ENCODE measurements around the gene MLANA.
A peak's percentile ranks its signal among the peaks of the same experiment; 100 is the strongest.

The MLANA gene

GRCh38 chr9:5908918-5909317, 18.2 kb downstream of the MLANA start:
- DNase-seq: no peak

GRCh38 chr9:5909976-5910375, 19.3 kb downstream of the MLANA start:
- DNase-seq: peak; percentile 15

- DNase-seq: no peak
These were observed 19.8 kb downstream of the MLANA start for GRCh38 chr9:5910413-5911057.

GRCh38 chr9:5915438-5915837, 24.7 kb downstream of the MLANA start:
- no peak for DNase-seq

- DNase-seq: no peak
These were observed 26.6 kb downstream of the MLANA start for GRCh38 chr9:5917273-5917672.

- no peak for DNase-seq
These were observed 27.2 kb downstream of the MLANA start for GRCh38 chr9:5917888-5918287.

GRCh38 chr9:5918460-5918859, 27.8 kb downstream of the MLANA start:
- no peak for DNase-seq

GRCh38 chr9:5920860-5921328, 30.2 kb downstream of the MLANA start:
- DNase-seq: no peak

GRCh38 chr9:5922192-5922591, 31.5 kb downstream of the MLANA start:
- DNase-seq: no peak

- no peak for DNase-seq
These were observed 41.0 kb downstream of the MLANA start for GRCh38 chr9:5931657-5932056.

GRCh38 chr9:5938449-5938848, 47.8 kb downstream of the MLANA start:
- no peak for DNase-seq

GRCh38 chr9:5939530-5939929, 48.8 kb downstream of the MLANA start:
- no peak for DNase-seq

GRCh38 chr9:5941214-5941613, 50.5 kb downstream of the MLANA start:
- no peak for DNase-seq

- no peak for DNase-seq
These were observed 54.4 kb downstream of the MLANA start for GRCh38 chr9:5945112-5945511.

- DNase-seq: no peak
These were observed 57.2 kb downstream of the MLANA start for GRCh38 chr9:5947912-5948311.

GRCh38 chr9:5949103-5949699, 58.5 kb downstream of the MLANA start:
- peak; percentile 8 for DNase-seq

GRCh38 chr9:5950261-5950660, 59.6 kb downstream of the MLANA start:
- DNase-seq: no peak

- DNase-seq: peak; percentile 35
These were observed 61.1 kb downstream of the MLANA start for GRCh38 chr9:5951686-5952211.

GRCh38 chr9:5953743-5954707, 63.3 kb downstream of the MLANA start:
- DNase-seq: no peak

- DNase-seq: no peak
These were observed 66.5 kb downstream of the MLANA start for GRCh38 chr9:5957166-5957565.

GRCh38 chr9:5958273-5958672, 67.6 kb downstream of the MLANA start:
- no peak for DNase-seq

Measured in fibroblast of skin of back (primary cell).